Spleen (tissue), 11 donors: ENCODE data around the gene KDF1. TPM values are rescaled to one million over a fixed set of nuclear protein-coding genes. Genes with fewer than 3 reads are reported as not detected.

Experiments
- DNase-seq: peaks from one replicate; pipeline ENCODE4 v3.0.0-alpha.2; 2020
- H3K27ac ChIP-seq, 8 donors: fragments of 200-600 bp; sonication (generic) in 7 of 8; 1 replicate in 4 of 8; 2 replicates in 4 of 8; pipeline versions ENCODE4 v1.5.0 to v1.8.0; 2016 to 2021; ENCODE audit warnings: inconsistent platforms in 4 of 8, mild to moderate bottlenecking in 4 of 8, moderate library complexity in 1 of 8
- H3K27me3 ChIP-seq, 7 donors: fragments of 200-600 bp; sonication (generic) in 6 of 7; replicated peaks in 1 of 7; 1 replicate in 4 of 7; 2 replicates in 3 of 7; pipeline versions ENCODE4 v1.5.0 to v1.8.0; 2016 to 2021; ENCODE audit warnings: inconsistent platforms in 3 of 7, mild to moderate bottlenecking in 1 of 7
- H3K36me3 ChIP-seq, 6 donors: fragments of 200-600 bp; sonication (generic) in 5 of 6; 1 replicate in 4 of 6; 2 replicates in 2 of 6; pipeline versions ENCODE4 v1.5.0 to v1.8.0; 2016 to 2021; ENCODE audit warnings: inconsistent platforms in 2 of 6
- H3K4me1 ChIP-seq, 6 donors: fragments of 200-600 bp; sonication (generic) in 5 of 6; 1 replicate in 3 of 6; 2 replicates in 3 of 6; pipeline versions ENCODE4 v1.5.0 to v1.8.0; 2016 to 2021; ENCODE audit warnings: inconsistent platforms in 3 of 6
- H3K4me3 ChIP-seq, 8 donors: fragments of 200-600 bp; sonication (generic) in 7 of 8; 1 replicate in 4 of 8; 2 replicates in 4 of 8; pipeline versions ENCODE4 v1.5.0 to v1.8.0; 2016 to 2021; ENCODE audit warnings: inconsistent platforms in 4 of 8, mild to moderate bottlenecking in 4 of 8, moderate library complexity in 2 of 8
- H3K9me3 ChIP-seq, 8 donors: fragments of 200-600 bp; sonication (generic) in 7 of 8; 1 replicate in 4 of 8; 2 replicates in 4 of 8; pipeline versions ENCODE4 v1.5.0 to v1.8.0; 2016 to 2021; ENCODE audit warnings: inconsistent platforms in 4 of 8
- POLR2A ChIP-seq, 3 donors: fragments of 450-650 bp; IDR thresholded peaks; one replicate each; pipeline ENCODE4 v1.5.1; 2017; ENCODE audit warnings: antibody characterized with exemption in 3 of 3, mild to moderate bottlenecking in 1 of 3
- POLR2AphosphoS5 ChIP-seq, 3 donors: sonication (generic); formaldehyde crosslinking; IDR thresholded peaks; one replicate each; pipeline ENCODE4 v1.5.1; 2017; ENCODE audit warnings: antibody characterized with exemption in 3 of 3
- WGBS, 5 donors: extraction: QIAGEN DNeasy Blood & Tissue Kit in 3 of 5; methylation state at CpG; one replicate each; pipeline versions ENCODE4 v1.1.5 to v1.1.7; 2013 to 2018; 5-methylcytosine and 5-hydroxymethylcytosine counted together
- intact Hi-C: fragments of 100-400 bp; cut with DNase I; formaldehyde crosslinking; loops from one replicate; pipeline ENCODE4 v1.15.0; 2023; ENCODE audit warnings: low total_unique reads
- polyA plus RNA-seq, 3 donors: library from polyadenylated mRNA; stranded (reverse); fragments of 200-250 nt; gene quantifications; one replicate each; pipeline ENCODE4 v1.2.1, GENCODE V29; 2013
- total RNA-seq, 7 donors: library from RNA; depleted of rRNA in 3 of 7; stranded (reverse); fragments of >200 nt in 3 of 7; fragmentation: NEBNext Ultra II Directional in 4 of 7; extraction: Animal tissue kit (Norgen Biotek cat#: 25700) in 4 of 7; gene quantifications; one replicate each; pipeline versions ENCODE4 v1.1.0 to v1.2.1, GENCODE V29; 2016 to 2021
- TF ChIP-seq, protein P1 (sequence below), 11 experiments: fragments of 200-600 bp in 7 of 11; fragments of 450-650 bp in 4 of 11; sonication (generic) in 4 of 11; IDR thresholded peaks in 8 of 11; conservative IDR thresholded peaks in 3 of 11; 1 replicate in 7 of 11; 2 replicates in 4 of 11; pipeline versions ENCODE4 v1.4.0 to v1.8.0; 2016 to 2021; ENCODE audit warnings: antibody characterized with exemption in 11 of 11, inconsistent platforms in 4 of 11, mild to moderate bottlenecking in 1 of 11
- donor health status: healthy with polysubstance abuse.
- donor health status: DM: no; HTN: no; CAD: no; lungs with moderate emphysema.
- donor health status: DM: no; HTN: no; CAD: no.
- donor health status: Bipolar disorder and iron deficiency.
- donor health status: healthy.
- donor health status: DM: no; HTN: no; CAD: no.
- donor health status: DM: yes; HTN: yes; CAD: no.

Gene KDF1
- total and polyA plus RNA-seq, 10 donors = 0.44 to 2.1 (median 0.98) TPM

- Histone ChIP-seq H3K36me3 (no peaks in the 10 kb centered on the region), H3K9me3 (peaks cover 0 to 14% (median 6%) of the 10 kb centered on the region in 8 donors), H3K27me3 (peaks cover 0 to 53% (median 25%) of the 10 kb centered on the region in 7 donors), H3K4me3 (peak overlapping the region in 7 of 8 donors; percentile 46 to 83 (median 55)), H3K4me1 (peaks cover 0 to 20% (median 17%) of the 10 kb centered on the region in 6 donors), H3K27ac (no peak overlapping the region)
- WGBS, 5 donors = 34 to 53% (median 50%) methylated on average over 3 of the region's 3 CpGs
- TF ChIP-seq POLR2AphosphoS5 (IDR thresholded peaks at IDR 0.05) (no peak), POLR2A (IDR thresholded peaks at IDR 0.05) (no peak)
- TF ChIP-seq, protein P1, sequence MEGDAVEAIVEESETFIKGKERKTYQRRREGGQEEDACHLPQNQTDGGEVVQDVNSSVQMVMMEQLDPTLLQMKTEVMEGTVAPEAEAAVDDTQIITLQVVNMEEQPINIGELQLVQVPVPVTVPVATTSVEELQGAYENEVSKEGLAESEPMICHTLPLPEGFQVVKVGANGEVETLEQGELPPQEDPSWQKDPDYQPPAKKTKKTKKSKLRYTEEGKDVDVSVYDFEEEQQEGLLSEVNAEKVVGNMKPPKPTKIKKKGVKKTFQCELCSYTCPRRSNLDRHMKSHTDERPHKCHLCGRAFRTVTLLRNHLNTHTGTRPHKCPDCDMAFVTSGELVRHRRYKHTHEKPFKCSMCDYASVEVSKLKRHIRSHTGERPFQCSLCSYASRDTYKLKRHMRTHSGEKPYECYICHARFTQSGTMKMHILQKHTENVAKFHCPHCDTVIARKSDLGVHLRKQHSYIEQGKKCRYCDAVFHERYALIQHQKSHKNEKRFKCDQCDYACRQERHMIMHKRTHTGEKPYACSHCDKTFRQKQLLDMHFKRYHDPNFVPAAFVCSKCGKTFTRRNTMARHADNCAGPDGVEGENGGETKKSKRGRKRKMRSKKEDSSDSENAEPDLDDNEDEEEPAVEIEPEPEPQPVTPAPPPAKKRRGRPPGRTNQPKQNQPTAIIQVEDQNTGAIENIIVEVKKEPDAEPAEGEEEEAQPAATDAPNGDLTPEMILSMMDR (IDR thresholded peaks at IDR 0.05 in 8 of 11, conservative IDR thresholded peaks at IDR 0.05 in 3 of 11) = no peak
- DNase-seq = no peak
- intact Hi-C loops = no loop called here
These were observed 328 bp upstream of the KDF1 start for GRCh38 chr1:26960625-26960966.

DNA sequence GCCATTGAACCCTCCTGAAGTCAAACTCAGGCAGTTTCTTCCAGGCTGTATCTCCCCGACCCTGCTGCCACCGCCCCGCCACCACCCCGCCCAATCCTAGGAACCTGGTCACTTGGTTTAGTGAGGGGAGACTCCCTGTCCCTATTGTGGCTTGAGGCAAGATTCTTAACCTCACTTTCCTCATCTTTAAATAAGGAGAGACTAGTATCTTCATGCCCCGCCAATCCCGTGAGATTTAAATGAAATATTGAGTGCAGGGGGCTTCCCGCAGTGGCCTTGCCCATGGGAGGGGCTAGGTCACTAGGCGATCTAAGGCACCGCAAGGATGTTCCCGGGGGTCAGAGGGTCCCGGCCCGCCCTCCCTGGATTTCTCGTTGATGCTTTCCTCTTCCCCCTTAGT, 998 bp downstream of the KDF1 start:
- Histone ChIP-seq H3K27ac (no peak overlapping the region), H3K9me3 (peaks cover 0 to 14% (median 6%) of the 10 kb centered on the region in 8 donors), H3K27me3 (peaks cover 0 to 49% (median 25%) of the 10 kb centered on the region in 7 donors), H3K36me3 (no peaks in the 10 kb centered on the region), H3K4me1 (peaks cover 0 to 20% (median 17%) of the 10 kb centered on the region in 6 donors), H3K4me3 (peak overlapping the region in 5 of 8 donors; percentile 52 to 83 (median 57))
- DNase-seq = no peak
- intact Hi-C loops = no loop called here
- no peak for TF ChIP-seq POLR2AphosphoS5 (IDR thresholded peaks at IDR 0.05)
- no peak for TF ChIP-seq POLR2A (IDR thresholded peaks at IDR 0.05)
- TF ChIP-seq, protein P1 (IDR thresholded peaks at IDR 0.05 in 8 of 11, conservative IDR thresholded peaks at IDR 0.05 in 3 of 11) = no peak
- WGBS, 5 donors = 25 to 36% (median 26%) methylated on average over 13 of the region's 13 CpGs

- peaks cover 0 to 14% (median 6%) of the 10 kb centered on the region in 8 donors for H3K9me3 ChIP-seq
- DNase-seq = no peak
- 82 to 92% (median 90%) methylated on average over 3 of the region's 3 CpGs for WGBS, 5 donors
- peaks cover 0 to 20% (median 17%) of the 10 kb centered on the region in 6 donors for H3K4me1 ChIP-seq
- TF ChIP-seq, protein P1 (IDR thresholded peaks at IDR 0.05 in 8 of 11, conservative IDR thresholded peaks at IDR 0.05 in 3 of 11) = no peak
- TF ChIP-seq POLR2A (IDR thresholded peaks at IDR 0.05) (no peak), POLR2AphosphoS5 (IDR thresholded peaks at IDR 0.05) (no peak)
- no peak overlapping the region for H3K4me3 ChIP-seq
- no peak overlapping the region for H3K27ac ChIP-seq
- intact Hi-C loops = no loop called here
- H3K27me3 ChIP-seq = peaks cover 0 to 48% (median 25%) of the 10 kb centered on the region in 7 donors
- H3K36me3 ChIP-seq = no peaks in the 10 kb centered on the region
These were observed 3.0 kb downstream of the KDF1 start for GRCh38 chr1:26957306-26957705.

- H3K9me3 ChIP-seq = peaks cover 0 to 14% (median 6%) of the 10 kb centered on the region in 8 donors
- TF ChIP-seq POLR2AphosphoS5 (IDR thresholded peaks at IDR 0.05) (no peak), POLR2A (IDR thresholded peaks at IDR 0.05) (no peak)
- TF ChIP-seq, protein P1 (IDR thresholded peaks at IDR 0.05 in 8 of 11, conservative IDR thresholded peaks at IDR 0.05 in 3 of 11) = no peak
- no peak overlapping the region for H3K4me3 ChIP-seq
- intact Hi-C loops = no loop called here
- no peaks in the 10 kb centered on the region for H3K36me3 ChIP-seq
- peaks cover 0 to 20% (median 17%) of the 10 kb centered on the region in 6 donors for H3K4me1 ChIP-seq
- H3K27ac ChIP-seq = no peak overlapping the region
- 80 to 88% (median 84%) methylated on average over 3 of the region's 3 CpGs for WGBS, 5 donors
- H3K27me3 ChIP-seq = peaks cover 0 to 45% (median 25%) of the 10 kb centered on the region in 7 donors
- DNase-seq = no peak
These were observed 3.9 kb downstream of the KDF1 start for GRCh38 chr1:26956321-26956720.
